DOHH2 (cell line): Measurements from ENCODE around the gene LRRC46.

Experiments used
- H3F3A ChIP-seq: fragments of 200-600 bp; sonication (generic), shearing (Covaris generic); 2 replicates; pipeline ENCODE4 v1.6.0; 2016; ENCODE audit warnings: antibody characterized with exemption, mild to moderate bottlenecking; ENCODE audit not compliant: control insufficient read depth, insufficient read depth
- H3K27ac ChIP-seq: fragments of 200-600 bp; sonication (generic); 2 replicates; pipeline ENCODE4 v1.5.1; 2014; ENCODE audit warnings: low read depth, mild to moderate bottlenecking, low read length, moderate library complexity
- H3K27me3 ChIP-seq: fragments of 200-600 bp; sonication (generic); 2 replicates; pipeline ENCODE4 v1.6.1; 2014; ENCODE audit warnings: mild to moderate bottlenecking, low read length, mixed read lengths; ENCODE audit not compliant: control insufficient read depth
- H3K36me3 ChIP-seq: fragments of 200-600 bp; sonication (generic); 2 replicates; pipeline ENCODE4 v1.6.1; 2014; ENCODE audit warnings: mild to moderate bottlenecking, low read length, moderate library complexity, mixed read lengths; ENCODE audit not compliant: control insufficient read depth
- H3K4me1 ChIP-seq: fragments of 200-600 bp; sonication (generic); 2 replicates; pipeline ENCODE4 v1.6.1; 2014; ENCODE audit warnings: mild to moderate bottlenecking, low read length, mixed read lengths; ENCODE audit not compliant: control insufficient read depth
- H3K4me2 ChIP-seq: fragments of 200-600 bp; sonication (generic); 2 replicates; pipeline ENCODE4 v1.6.0; 2014; ENCODE audit warnings: mild to moderate bottlenecking, low read length, moderate library complexity
- H3K4me3 ChIP-seq: fragments of 200-600 bp; sonication (generic); 2 replicates; pipeline ENCODE4 v1.5.1; 2014; ENCODE audit warnings: mild to moderate bottlenecking, low read length, mixed read lengths
- H3K79me2 ChIP-seq: fragments of 200-600 bp; sonication (generic); 2 replicates; pipeline ENCODE4 v1.6.1; 2014; ENCODE audit warnings: mild to moderate bottlenecking, low read length, mixed read lengths; ENCODE audit not compliant: control insufficient read depth
- H3K9me2 ChIP-seq: fragments of 200-600 bp; sonication (generic); replicated peaks from 2 replicates; pipeline ENCODE4 v1.6.1; 2014; ENCODE audit warnings: mild to moderate bottlenecking, low read length, mixed read lengths; ENCODE audit not compliant: control insufficient read depth
- H3K9me3 ChIP-seq: fragments of 200-600 bp; sonication (generic); 2 replicates; pipeline ENCODE4 v1.6.1; 2014; ENCODE audit warnings: antibody characterized with exemption, low read length, mixed read lengths; ENCODE audit not compliant: control insufficient read depth, insufficient read depth
- H4K20me1 ChIP-seq: fragments of 200-600 bp; sonication (generic); 2 replicates; pipeline ENCODE4 v1.6.0; 2014; ENCODE audit warnings: low read depth, mild to moderate bottlenecking, antibody characterized with exemption, low read length, moderate library complexity; ENCODE audit not compliant: control insufficient read depth, insufficient read depth
- CTCF ChIP-seq: fragments of 200-600 bp; sonication (generic); IDR thresholded peaks from one replicate; pipeline ENCODE4 v1.5.1; 2014; ENCODE audit warnings: antibody characterized with exemption, mild to moderate bottlenecking, low read depth, low read length; ENCODE audit not compliant: poor library complexity, severe bottlenecking
- EZH2phosphoT487 ChIP-seq: fragments of 200-600 bp; sonication (generic); IDR thresholded peaks from 2 replicates; pipeline ENCODE4 v1.6.1; 2017; ENCODE audit warnings: borderline replicate concordance, mild to moderate bottlenecking, antibody characterized with exemption, low read length, moderate library complexity, mixed read lengths

LRRC46 gene

GRCh38 chr17:47818002-47818695, 13.3 kb upstream of the LRRC46 start:
- TF ChIP-seq CTCF (no peak), EZH2phosphoT487 (no peak)
- Histone ChIP-seq H3K79me2 (peaks cover 9% of the 10 kb centered on the region), H4K20me1 (no peaks in the 10 kb centered on the region), H3F3A (no peaks in the 10 kb centered on the region), H3K4me3 (no peak overlapping the region), H3K9me2 (no peaks in the 10 kb centered on the region), H3K36me3 (peaks cover 13% of the 10 kb centered on the region; the same call in 1 of the 2 replicates), H3K4me1 (peaks cover 15% of the 10 kb centered on the region), H3K9me3 (no peaks in the 10 kb centered on the region), H3K27ac (no peak overlapping the region), H3K27me3 (no peaks in the 10 kb centered on the region), H3K4me2 (no peak overlapping the region)

GRCh38 chr17:47819475-47819874, 12.0 kb upstream of the LRRC46 start:
- no peaks in the 10 kb centered on the region for H3K27me3 ChIP-seq
- no peak overlapping the region for H3K4me2 ChIP-seq
- no peaks in the 10 kb centered on the region for H3K9me2 ChIP-seq
- no peaks in the 10 kb centered on the region for H3K9me3 ChIP-seq
- TF ChIP-seq CTCF: no peak
- TF ChIP-seq EZH2phosphoT487: no peak
- no peak overlapping the region for H3K27ac ChIP-seq
- H3K4me1 ChIP-seq: peaks cover 15% of the 10 kb centered on the region
- no peaks in the 10 kb centered on the region for H3F3A ChIP-seq
- H4K20me1 ChIP-seq: no peaks in the 10 kb centered on the region
- H3K79me2 ChIP-seq: peaks cover 9% of the 10 kb centered on the region
- peaks cover 22% of the 10 kb centered on the region for H3K36me3 ChIP-seq
- H3K4me3 ChIP-seq: no peak overlapping the region

DNA sequence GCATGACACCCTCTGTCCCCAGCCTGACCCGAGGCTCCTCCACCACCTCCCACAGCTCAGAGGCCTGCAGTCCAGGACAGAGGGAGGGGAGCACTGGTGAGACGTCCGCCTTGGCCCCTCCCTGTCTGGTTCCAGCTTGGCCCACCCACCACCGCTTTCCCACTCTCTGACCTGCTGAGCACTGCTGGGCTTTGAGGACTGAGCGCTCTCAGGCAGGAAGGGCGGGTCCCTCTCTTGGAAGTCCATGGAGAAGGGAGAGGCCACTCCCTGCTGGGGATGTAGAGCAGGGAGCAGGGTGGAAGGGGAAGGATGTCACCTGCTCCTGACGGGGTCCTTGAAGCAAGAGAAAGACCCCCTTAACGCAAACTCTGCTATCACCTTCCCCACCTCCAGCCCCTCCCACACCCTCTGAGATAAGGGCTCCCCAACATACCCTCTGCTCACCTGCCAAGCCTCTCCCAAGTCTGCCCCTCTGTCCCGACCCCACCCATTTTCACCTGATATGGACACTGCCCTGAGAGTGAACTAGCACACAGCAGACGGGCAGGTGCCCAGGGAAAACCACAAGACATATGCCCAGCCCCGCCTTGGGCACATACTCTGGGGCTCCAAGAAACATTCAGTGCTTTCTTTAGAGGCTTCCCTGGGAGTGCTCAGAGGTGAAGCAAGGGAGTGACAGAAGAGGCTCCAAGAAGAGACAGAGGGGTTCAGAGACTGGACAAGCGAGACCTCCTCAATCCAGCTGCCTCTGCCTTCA, 11.3 kb upstream of the LRRC46 start:
- H3F3A ChIP-seq: no peaks in the 10 kb centered on the region
- H3K9me2 ChIP-seq: no peaks in the 10 kb centered on the region
- no peak overlapping the region for H3K27ac ChIP-seq
- no peaks in the 10 kb centered on the region for H3K27me3 ChIP-seq
- no peak for TF ChIP-seq EZH2phosphoT487
- TF ChIP-seq CTCF: no peak
- H3K4me3 ChIP-seq: peak overlapping the region; percentile 93; the same call in 1 of the 2 replicates
- peaks cover 23% of the 10 kb centered on the region for H3K36me3 ChIP-seq
- H3K79me2 ChIP-seq: peaks cover 9% of the 10 kb centered on the region
- H3K9me3 ChIP-seq: no peaks in the 10 kb centered on the region
- H4K20me1 ChIP-seq: no peaks in the 10 kb centered on the region
- H3K4me1 ChIP-seq: peaks cover 15% of the 10 kb centered on the region
- H3K4me2 ChIP-seq: peak overlapping the region; percentile 84
